GM19023 (cell line): ENCODE data around the gene TBC1D1.

Source experiments
- ATAC-seq: cut with Tn5 transposase; IDR thresholded peaks from one replicate; pipeline ENCODE4 v1.9.1; 2021; ENCODE audit warnings: mild to moderate bottlenecking, moderate library complexity; ENCODE audit not compliant: unreplicated experiment

TBC1D1 gene

DNA sequence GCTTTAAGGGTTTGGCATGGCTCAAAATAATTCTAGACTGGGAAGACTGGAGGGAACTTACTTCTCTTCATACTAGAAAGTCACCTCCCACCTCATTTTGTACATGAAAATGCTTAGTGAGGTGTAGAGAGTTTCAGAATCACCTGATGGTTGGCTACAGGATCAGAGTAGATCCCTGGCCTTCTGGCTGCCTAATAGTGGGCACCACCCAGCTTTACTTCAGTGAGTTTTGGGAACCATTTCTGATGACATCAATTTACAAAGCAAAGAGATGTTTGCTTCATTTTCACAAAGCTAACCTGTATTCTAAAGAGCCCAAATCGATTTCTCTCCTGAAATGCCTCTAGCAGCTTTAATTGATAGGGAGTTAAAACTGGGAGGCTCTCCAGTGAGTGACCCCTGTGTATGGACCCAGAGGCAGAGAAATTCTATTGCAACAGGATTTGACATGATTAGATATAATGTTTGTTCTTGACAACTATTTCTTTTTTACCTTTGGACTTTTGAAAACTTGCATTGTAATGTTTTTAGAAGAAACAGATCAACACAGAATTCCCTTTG, 249.8 kb downstream of the TBC1D1 start:
- ATAC-seq: no peak

GRCh38 chr4:38141808-38142500, 251.1 kb downstream of the TBC1D1 start:
- ATAC-seq: no peak

DNA sequence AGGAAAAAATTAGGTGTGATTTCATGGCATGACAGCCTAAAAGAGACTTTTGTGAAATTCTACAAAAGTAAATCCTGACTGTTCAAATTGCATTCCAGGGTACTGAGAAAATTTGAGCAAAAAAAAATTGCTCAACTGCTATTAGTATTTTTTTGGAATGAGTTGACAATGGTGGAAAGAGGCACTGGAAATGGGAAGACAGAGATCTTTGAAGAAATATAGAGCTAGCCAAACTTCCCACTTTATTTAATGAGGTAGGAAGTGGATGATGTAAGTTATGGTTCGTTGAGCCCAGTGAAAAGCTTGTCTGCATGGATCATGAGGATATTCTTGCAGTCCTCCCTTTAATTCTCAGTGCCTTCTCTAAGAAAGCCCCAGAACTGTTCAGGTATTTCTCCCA, 253.1 kb downstream of the TBC1D1 start:
- no peak for ATAC-seq

DNA sequence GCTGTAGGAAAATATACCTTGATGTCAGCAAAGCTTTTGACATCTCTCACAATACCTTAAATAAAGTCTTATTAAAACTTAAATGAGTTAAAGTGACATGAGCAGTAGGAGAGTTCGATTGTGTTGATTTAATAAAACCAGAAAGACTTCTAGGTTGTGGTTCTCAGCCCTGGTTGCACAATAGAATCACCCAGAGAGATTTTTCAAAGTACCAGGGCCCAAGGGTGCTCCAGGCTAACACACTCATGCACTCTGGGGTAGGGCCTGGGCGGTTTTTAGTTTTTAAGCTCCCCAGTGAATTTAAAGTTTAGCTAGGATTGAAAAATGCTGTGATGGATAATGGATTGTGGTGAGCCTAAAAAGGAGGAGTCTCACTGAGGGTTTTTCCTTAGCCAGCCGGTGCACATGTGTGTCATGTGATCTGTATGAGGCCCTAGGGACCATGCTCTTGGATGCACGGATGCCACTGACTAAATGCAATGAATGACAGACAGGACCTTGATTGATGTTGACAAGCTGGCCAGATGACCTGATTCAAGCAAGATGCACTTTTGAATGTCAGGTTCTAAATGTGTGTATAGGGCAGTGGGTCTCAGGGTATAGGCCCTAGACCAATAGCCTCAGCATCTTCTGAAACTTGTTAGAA, 254.3 kb downstream of the TBC1D1 start:
- no peak for ATAC-seq

GRCh38 chr4:38145741-38146140, 254.9 kb downstream of the TBC1D1 start:
- ATAC-seq: no peak

DNA sequence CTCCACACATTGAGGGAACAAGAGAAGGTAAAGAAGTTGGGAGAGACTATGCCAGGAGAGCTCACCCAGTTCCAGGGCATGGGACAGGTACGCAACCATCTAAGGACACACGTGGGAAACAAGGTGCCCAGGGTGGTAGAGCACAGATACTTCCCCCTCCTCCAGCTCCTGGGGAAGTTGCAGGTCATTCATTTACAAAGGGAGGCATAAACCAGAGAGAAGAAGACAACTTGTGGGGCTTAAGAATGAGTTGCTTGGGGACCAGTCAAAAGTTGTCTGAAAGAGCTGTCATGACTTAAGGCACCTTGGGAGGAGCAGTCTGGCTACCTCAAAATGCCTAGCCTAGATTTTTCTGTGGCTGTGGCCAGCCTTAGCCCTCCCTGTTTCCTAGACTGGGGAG, 255.5 kb downstream of the TBC1D1 start:
- ATAC-seq: no peak

DNA sequence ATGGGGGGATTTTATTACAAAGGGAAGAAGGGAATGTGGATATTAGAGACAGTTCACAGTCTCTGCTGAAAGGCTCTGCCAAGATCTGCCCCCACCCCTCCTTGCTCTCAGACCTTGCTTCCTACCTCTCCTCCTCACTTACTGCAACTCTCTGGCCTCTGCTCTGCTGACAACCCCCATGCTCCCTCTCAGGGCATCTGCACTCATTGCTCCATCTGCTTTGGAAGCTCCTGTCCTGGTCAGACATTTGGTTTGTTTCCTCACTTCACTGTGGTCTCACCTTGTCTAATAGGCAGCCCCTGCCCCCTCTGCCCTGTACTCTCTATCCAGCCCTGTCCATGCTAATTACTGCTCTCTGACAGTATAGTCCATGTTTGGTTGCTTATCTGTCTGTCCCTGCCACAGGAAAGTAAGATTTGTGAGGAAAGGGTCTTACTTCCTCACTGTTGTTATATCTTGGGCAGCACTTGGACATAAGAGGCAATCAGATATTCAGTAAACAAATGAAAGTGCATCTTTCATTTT, 258.6 kb downstream of the TBC1D1 start:
- ATAC-seq: no peak

DNA sequence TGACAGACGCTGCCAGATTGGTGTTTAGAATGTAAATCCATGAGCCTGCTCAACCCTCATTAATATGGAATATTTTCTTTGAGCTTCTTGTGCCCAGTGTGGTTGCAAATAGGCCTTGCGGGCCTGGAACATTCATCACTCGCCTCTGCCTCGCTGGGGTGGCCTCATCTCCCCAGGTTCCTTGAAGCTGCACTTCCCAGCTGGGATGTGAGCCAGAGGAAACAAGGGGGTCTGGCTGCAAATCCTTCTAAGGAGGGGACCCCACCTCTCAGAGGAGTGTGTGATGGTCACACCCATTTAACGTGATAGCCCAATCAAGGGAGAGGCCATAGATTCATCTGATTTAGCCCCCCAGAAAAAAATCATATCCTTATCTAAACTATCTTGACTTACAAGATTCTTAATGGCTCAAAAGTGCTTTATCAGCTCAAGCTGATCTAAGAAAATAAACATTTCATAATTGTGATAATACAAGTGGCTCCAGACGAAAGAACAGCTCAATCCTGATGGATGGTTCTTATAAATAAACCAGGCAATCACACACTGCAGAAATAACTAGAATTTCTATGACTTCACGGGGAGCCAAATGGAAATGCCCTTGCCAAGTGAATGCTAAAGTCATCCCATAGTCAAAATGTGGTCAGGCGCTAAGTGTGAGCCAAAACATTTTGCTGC, 259.2 kb downstream of the TBC1D1 start:
- no peak for ATAC-seq

- no peak for ATAC-seq
Measured at GRCh38 chr4:38150766-38151165, 259.9 kb downstream of the TBC1D1 start.

GRCh38 chr4:38151873-38152272, 261.0 kb downstream of the TBC1D1 start:
- no peak for ATAC-seq

DNA sequence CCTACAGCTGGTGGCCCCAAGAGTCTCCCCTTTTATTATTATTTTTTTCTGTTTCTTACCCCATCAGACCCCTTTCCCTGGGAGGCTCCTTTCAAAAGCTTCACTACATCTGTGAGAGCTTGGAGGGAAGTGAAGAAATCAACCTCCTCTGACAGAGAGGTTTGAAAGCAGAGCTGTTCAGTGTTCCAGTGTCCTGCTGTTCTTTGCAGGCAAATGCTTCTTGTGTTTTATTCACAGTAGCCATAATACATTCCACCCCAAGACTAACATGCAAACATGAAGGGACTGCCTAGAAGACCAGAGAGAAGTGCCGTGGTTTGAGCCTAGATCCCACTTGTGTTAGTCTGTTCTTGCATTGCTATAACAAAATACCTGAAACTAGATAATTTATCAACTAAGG, 261.4 kb downstream of the TBC1D1 start:
- no peak for ATAC-seq

GRCh38 chr4:38152721-38153386, 262.0 kb downstream of the TBC1D1 start:
- ATAC-seq: no peak

DNA sequence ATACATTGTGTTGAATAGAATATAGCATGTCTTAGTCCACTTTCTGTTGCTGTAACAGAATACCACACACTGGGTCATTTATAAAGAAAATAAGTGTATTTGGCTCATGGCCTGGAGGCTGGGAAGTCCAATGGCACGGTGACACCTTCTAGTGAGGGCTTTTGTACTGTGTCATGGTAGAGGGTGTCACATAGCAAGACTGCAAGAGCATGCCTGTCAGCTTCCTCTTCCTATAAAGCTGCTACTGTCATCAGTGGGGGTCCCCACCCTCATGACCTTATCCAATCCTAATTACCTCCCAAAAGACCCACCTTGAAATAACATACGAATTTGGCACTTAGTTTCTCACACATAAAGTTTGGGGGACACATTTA, 262.5 kb downstream of the TBC1D1 start:
- ATAC-seq: no peak

GRCh38 chr4:38154252-38154651, 263.4 kb downstream of the TBC1D1 start:
- ATAC-seq: no peak

GRCh38 chr4:38154681-38155588, 264.1 kb downstream of the TBC1D1 start:
- ATAC-seq: no peak

DNA sequence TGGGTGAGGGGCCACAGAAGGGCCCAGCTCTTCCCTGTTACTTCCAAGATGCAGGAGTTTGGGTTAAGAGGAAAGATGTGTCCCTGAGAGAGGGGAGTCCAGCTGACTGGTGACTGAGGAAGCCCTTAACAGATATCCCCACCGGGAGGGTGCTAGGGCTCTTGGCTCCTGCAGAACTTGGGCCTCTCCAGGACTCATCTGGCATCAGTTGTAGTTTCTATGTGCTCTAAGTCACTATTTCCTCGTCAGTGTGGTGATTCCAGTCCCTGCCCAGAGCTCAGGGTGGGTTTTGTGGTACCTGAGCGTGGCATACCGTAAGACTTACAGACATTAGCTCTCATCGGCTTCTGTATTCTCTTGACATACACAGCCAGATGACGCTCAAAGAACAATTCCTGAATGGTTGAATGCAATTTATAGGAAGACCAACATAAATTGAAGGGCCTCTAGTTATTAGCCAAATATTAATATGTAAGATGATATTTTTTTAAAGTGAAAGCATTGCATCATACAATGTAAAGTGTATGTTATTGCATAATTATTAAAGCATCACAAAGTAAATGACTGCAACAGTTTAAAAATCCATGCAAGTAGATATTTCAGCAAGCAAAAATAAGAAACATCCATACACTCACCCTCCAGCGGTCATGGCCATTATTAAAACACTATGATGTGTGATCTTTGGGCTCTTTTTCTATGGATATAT, 264.9 kb downstream of the TBC1D1 start:
- ATAC-seq: no peak

GRCh38 chr4:38157592-38157991, 266.7 kb downstream of the TBC1D1 start:
- no peak for ATAC-seq

- ATAC-seq: peak; percentile 88
Measured at GRCh38 chr4:38160487-38161207, 269.8 kb downstream of the TBC1D1 start.
